HG03521 (cell line): ENCODE data around the gene KANK3.
A peak's percentile ranks its signal among the peaks of the same experiment; 100 is the strongest.

ENCODE experiments used
- ATAC-seq: cut with Tn5 transposase; IDR thresholded peaks from one replicate; pipeline ENCODE4 v1.9.1; 2021; ENCODE audit warnings: mild to moderate bottlenecking, moderate library complexity; ENCODE audit not compliant: unreplicated experiment

Gene KANK3

DNA sequence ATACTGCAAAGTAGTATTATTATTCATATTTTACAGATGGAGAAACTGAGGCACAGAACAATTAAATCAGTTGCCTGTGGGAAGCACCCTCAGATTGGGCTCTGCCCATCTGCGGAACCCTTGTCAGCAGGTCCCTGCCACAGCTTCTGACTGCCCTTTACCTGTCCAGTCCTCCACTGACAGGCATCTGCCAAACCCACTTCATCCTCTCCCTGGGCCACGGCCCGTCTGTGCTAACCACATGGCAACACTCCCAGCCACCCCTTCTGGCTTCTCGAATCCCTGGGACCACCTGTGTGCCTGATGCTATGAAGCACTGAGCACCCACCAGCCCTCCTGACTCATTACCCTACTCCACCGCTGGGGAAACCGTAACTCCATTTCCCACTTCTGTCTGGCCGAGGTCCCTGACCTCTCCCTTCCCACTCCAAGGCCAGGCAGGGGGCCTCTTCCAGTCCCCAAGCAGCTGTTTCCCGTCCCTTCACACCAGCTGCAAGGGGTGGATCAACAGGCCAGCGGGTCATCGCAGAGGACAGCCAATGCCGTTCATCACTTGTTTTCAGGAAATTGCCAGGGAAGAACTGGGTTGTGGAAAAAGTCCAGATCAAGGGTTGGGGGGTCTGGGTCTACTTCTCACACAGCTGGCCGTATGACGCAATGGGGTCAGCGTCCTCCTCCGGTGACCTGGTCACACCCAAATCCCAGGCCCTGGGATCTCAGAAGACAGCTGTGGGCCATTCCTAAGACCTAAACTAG lies 2.5 kb downstream of the KANK3 start:
- ATAC-seq: no peak

DNA sequence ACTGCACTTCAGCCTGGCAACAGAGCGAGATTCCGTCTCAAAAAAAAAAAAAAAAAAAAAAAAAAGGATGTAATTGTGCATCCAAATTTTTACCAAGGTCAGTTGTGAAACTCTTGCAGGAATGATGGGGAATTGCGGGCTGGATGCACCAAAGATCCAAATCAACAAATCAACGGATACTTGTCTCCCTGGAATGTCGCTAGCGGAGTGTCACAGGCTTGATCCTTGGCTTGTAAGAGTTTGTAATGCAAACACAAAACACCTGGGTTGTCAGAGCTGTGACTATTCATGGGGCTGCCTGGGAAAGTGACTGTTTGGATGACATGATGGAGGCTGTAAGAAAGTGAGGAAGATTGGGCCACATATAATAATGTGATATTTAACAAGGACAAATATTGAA lies 4.2 kb downstream of the KANK3 start:
- no peak for ATAC-seq

DNA sequence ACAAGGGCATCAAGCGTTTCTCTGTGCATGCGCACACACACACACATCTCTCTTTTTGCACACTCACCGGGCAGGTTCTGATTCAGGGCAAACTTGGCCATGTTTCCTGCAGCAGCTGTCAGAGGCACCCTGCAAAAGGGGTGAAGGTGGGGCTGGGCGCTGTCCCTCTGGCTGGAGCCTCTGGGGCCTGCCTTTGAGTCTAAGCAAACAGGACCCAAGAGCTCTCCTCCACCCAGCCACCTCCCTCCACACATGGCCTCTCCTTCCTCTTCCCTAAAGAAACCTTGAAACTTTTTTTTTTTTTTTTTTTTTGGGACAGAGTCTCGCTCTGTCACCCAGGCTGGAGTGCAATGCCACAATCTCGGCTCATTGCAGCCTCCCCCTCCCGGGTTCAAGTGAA lies 5.3 kb downstream of the KANK3 start:
- no peak for ATAC-seq

DNA sequence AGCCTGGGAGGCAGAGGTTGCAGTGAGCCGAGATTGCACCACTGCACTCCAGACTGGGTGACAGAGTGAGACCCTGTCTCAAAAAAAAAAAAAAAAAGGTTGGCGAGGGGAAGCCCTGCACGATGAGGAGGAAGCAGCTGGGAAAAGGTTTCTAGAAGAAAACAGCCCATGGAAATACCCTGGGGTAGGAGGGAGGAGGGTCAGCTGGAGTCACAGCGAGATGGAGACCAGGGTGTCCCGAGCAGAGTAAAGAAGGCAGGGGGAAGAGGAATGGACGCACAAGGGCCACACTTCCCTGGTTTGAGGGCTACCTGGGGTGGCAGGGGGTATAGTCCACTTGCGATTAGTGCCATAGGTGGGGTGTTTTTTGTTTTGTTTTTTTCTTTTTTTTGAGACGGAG lies 6.4 kb downstream of the KANK3 start:
- no peak for ATAC-seq

DNA sequence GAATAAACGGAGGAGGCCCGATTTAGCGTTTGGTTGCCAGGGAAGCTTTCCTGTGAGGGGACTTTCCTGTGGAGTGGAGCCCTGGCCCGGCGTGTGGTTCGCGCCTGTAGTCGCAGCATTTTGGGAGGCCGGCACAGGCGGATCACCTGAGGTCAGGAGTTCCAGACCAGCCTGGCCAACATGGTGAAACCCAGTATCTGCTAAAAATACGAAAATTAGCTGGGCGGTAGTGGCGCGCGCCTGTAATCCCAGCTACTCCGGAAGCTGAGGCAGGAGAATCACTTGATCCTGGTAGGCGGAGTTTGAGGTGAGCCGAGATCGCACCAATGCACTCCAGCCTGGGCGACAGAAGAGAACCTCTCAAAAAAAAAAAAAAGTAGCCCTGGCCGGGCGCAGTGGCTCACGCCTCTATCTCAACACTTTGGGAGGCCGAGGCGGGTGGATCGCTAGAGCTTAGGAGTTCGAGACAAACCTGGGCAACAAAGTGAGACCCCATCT lies 6.9 kb downstream of the KANK3 start:
- ATAC-seq: no peak

DNA sequence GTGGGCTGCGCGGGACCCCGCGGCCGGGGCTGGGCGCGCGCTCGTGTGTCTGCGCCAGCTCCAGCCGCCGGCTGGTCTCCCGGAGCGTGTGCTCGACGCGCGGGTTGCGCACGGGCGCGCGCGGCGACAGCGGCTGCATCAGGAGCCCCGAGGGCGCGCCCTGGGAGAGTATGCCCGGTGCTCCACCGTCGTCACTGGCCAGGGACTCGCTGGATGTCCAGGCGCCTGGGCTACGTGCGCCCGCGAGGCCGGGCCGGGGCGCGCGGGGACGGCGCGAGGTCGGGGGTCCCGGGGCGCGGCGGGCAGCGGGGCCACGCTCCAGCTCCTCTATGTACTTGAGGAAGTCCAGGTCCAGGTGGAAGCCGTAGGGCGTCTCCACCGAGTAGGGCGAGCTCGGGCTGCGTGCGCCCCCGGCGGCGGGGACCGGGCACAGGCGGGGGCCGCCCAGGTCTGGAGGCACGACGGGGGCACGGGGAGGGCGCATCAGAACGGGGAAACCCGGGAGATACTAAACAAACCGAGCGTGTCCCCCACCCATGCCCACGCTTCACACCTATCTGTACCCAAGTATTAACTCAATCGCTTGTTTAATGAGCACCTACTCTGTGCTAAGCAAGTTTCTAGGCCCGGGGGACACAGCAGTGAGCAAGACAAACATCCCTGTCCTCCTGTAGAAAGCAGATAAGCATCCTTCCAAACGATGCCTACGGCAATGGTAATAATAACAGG lies 7.6 kb downstream of the KANK3 start:
- peak; percentile 29 for ATAC-seq

DNA sequence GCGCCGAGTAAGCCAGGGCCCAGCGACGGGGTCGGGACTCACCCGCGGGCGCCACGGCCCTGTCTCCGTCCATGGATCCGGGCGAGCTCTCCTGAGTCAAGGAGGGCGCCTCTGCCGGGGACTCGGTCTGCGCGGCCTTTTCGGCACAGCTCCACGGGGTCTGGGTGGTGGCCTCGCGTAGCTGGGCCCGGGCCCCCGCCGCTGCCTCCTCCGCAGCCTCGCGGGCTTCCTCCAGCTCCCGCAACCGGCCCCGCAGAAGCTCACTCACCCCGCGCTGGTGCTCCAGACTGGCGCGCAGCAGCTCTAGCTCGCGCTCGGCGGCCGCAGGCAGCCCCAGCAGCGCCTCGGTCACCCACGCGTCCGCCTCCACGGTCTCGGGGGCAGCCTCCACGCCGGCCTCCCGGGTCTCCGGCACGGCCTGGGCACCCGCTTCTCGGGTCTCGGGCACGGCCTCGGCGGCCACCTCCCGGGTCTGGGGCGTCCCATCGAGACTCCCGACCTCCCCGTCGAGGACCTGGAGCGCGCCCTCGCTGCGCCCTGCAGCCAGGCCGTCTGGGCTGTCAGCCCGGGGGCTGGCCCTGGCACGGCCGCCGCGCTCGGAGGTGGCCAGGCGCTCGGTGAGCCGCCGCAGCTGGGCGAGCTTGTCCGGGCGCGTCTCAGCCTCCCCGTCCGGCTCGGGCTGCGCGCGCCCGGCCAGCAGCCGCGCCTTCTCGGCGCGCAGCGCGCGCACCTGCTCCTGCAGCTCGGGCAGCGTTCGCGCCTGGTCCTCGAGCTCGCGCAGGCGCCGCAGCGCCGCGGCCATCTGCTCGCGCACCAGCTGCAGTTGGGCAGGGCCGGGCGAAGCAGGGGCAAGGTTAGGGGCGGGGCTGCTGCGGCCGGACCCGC lies 8.4 kb downstream of the KANK3 start:
- ATAC-seq: peak; percentile 48

DNA sequence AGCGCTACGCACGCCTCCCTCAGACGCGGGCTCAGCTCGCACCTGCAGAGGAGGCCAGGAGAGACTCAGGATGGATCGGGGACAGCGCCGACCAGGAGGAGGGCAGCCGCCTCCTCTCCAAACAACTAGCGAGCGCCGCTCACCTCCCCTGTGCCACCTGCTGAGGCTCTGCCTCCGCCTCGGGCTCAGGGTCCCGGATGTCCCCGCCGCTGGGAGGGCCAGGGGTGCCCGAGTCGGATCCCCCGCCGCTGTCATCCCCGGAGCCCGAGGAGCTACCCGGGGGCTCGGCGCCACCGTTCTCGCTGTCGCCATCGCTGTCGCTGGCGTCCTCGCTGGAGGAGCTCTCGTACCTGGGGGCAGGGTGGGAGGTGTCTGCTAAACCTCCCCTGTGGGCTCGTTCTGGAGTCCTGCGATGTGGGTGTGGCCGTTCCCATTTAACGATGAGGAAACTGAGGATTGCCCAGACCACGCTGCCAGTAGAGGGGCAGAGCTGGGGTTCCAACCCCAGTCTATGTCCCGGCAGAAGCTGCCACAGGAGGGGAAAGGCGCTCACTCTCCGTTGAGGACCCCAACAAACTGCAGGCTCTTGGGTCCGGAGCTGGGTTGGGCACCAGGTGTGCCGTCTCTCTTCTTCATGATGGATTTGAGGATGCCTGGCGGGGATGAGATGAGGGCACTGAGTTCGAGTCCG lies 9.2 kb downstream of the KANK3 start:
- no peak for ATAC-seq

DNA sequence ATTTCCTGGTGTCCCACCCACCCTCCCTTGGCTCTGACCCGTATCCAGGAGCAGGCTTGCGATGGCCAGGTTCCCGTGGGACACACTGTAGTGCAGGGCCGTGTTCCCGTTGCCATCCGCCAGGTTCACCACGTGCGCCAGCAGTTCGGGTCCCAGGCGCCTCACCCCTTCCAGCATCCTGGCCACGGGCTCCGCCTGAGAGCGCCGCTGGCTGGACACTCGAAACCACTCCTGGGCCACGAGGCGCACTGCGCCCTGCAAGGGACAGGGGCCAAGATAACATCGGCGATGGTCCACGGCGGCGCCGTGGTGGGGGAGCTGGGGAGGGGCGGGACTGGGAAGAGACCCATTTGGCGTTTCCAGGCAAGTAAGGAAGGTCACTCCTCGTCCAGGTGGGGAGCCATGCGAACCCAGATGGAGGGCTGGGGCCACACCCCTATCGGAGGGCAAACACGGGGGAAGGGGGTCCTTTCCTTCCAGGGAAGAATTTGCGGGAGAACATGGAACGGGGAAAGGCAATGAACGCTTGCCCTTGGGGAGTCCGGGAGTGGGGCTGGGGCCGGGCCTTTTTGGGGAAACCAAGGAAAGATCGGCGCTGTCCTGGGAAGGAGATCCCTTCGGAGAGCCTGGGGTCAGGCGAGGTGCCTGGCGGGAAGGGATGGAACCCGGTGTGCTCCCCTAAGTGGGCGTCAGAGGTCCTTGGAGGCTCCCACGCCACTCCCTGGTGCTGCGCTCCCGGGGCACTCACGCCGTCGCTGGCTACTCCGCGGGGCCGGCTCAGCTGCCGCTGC lies 9.9 kb downstream of the KANK3 start:
- ATAC-seq: no peak

DNA sequence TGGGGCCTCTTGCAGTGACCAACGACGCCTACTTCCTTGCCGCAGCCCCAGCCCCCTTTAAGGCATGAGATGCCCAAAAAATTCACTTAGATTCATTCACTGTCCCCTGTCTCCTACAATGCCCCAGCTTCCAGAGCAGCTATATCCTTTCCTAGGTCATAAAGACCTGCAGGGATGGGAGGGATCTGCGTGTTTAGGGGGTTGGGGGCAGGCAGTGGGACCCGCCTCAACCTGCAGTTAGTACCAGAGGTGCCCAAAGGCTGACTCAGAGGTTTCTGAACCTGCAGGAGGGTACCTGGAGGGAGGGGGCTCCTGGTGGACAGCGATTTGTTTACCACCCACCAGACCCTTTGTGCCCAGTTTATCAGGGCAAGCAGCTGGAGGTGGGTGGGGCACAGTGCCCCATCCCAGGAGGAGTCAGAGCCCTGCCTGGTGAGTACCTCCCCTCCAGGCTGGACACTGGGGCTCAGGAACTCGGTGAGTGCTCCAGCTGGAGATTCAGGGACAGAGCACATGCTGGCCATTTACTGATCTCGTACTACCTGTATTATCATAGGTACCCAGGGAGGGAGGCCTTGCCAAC lies 11.7 kb downstream of the KANK3 start:
- no peak for ATAC-seq

DNA sequence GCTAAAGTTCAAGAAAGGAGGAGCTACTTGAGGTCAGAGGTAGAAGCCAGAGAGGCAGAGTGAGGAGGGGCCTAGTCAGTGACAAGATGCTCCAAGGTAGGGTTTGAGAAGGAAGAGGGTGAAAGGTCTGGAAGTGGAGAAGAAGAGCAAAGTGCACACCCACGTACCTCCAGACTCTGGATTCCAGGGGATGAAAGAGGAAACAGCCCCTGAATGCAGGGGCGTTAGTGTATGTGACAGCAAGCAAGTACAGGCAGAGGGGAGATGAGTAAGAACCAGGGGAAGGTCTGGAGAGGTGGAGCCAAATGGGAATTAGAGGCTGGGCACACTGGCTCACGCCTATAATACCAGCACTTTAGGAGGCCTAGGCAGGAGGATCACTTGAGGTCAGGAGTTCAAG lies 13.1 kb downstream of the KANK3 start:
- no peak for ATAC-seq

DNA sequence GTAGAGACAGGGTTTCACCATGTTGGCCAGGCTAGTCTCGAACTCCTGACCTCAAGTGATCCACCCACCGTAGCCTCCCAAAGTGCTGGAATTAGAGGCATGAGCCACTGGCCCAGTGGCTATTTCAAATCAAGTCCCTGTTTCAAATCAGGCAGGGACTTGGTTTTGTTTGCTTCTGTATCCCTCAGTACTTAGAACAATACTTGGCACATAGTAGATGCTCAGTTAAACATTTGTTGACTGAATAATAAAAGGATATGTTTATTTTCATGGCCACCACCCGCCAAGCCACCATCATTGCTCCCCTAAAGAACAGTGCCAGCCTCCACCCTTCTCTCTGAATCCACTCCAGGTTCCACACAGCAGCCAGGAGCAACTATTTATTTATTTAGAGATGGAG lies 17.6 kb downstream of the KANK3 start:
- ATAC-seq: no peak

DNA sequence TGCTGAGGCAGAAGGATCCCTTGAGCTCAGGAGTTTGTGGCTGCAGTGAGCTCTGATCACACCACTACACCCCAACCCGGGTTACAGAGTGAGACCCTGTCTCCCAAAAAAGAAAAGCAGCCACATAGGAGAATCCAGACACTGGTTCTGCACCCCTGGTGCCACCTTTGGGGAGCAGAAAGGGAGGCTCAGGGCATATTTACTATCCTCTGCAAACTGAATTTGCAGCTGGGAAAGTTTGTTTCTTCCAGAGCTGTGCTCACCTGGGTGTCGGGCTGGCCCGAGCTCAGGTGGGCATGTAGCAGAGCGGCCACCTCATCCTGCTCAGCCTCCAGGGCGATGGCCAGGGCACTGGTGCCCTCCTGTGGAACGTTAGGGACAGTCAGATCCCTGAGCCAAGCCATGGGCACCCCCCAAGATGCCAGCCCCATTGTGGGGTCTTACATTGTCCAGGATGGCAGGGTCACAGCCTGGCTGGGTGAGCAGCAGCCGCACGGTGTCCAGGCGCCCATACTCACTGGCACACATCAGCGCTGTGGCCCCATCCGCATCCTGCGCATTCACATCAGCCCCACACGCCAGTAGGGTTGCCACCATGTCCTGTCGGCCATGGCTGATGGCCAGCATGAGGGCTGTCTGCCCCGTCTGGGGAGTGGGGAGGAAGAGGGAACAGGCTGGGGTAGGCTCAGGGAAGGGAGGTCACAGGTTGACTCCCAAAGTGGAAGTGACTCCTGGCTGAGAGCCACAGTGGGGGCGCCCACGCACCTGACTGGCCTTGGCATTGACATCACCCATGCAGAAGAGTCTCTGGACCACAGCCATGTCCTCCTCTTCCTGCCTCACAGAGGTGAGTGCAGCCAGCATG lies 18.6 kb downstream of the KANK3 start:
- ATAC-seq: no peak

DNA sequence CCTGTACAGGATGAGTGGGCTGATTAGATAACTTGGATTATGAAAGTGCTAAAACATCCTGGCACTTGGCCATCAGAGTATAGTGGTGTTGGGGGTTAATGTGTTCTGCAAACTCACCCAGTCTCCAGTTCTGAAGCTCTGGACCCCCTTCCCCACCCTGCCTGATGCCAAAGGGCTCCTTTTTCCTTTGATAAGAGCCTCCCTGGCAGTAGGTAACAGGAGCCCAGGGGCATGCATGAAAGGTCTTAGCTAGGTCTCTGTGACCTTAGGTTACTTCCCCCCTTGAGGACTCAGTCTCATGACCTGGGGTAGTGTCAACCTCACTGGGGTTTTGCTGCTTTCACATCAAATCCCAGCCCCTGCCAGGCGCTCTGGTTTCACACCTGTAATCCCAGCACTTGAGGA lies 19.3 kb downstream of the KANK3 start:
- no peak for ATAC-seq

DNA sequence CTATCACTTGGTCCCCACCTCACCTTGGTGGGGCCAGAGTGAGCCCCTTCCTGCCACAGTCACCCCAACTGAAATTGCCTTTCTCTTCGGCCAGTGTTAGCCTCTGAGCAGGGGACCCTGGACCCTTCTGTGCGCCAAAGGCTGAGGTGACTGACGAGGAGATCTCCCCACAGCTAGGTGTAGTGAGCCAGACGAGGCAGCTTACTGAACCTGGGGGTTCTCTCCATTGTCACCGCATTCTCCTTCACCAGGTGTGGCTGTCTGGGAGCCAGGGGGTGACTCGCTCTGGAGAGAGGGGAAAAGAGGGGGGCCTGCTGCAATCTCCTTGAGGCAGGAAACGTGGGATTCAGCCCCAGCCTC lies 20.4 kb downstream of the KANK3 start:
- no peak for ATAC-seq

DNA sequence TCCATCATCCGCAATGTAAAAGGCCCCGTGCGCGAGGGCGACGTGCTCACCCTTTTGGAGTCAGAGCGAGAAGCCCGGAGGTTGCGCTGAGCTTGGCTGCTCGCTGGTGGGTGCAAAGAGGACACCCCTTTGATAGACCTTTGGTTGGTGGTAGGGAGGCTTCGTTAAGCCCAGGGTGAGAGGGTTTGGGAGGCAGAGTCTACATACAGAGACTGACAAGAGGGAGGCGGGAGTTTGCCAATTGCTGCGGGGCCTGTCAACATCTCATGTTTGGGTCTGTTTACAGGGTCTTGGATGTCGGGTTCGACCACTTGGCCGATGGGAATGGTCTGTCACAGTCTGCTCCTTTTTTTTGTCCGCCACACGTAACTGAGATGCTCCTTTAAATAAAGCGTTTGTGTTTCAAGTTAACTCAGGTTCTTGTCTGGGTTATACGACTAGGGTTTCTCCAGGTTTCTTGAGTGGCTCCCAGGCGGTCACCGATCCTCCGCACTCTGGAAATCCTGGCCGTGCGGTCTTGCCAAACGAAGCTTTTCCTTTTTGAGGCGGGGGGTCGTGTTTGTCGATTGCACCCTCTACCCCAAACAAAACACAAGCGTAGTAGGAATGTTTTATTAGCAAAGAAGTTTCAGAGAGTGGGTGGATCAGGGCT lies 20.9 kb downstream of the KANK3 start:
- ATAC-seq: no peak

DNA sequence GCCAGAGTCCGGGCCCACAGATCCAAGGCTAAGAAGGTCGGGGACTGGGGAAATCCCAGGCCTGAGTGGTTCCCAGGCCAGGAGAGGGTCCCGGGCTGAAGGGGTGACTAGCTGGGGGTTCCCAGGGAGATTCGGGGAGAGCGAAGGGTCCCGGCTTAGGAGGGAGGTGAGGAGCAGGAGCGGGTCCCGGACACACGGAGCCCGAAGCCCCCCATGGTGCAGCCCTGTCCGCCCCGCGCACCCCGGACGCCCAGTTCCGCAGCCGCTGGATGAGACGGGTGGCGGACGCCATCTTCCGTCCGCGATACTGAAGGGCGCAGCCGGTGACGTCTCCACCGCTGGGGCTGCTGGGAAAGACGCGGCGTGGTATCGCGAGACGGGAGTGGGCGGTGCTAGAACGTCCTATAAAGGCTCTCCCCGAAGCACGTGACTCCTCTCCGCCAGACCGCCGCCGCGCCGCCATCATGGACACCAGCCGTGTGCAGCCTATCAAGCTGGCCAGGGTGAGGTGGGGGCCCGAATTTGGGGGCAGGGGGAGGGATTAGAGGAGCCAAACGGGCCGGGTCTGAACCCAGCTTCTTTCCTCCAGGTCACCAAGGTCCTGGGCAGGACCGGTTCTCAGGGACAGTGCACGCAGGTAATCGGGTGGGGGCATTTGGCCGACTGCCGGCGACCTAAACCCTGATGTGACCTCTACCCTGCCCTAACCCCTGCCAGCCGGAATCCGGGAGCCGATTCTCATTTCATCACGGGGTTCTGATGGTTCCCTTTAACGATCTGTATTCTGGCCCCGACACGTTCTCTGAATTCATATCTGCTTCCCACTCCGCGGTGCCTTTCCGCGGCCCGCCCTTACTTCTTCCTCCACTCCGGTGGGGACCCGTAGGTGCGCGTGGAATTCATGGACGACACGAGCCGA lies 21.7 kb downstream of the KANK3 start, which contains the start of the genes NDUFA7 and RPS28:
Gene NDUFA7, minus strand, starts transcription at position 309 of the 919 bp plus-strand sequence. Its CDS starts 17 bp downstream, at position 292.
Gene RPS28, plus strand, starts transcription at position 430 of the 919 bp plus-strand sequence. Its CDS starts 35 bp downstream, at position 465.
- ATAC-seq: peak; percentile 89
